NB4 (cell line): Measurements from ENCODE around the gene TMBIM6.
A peak's percentile ranks its signal among the peaks of the same experiment; 100 is the strongest.

Source experiments
- DNase-seq: peaks from one replicate; pipeline ENCODE4 v3.0.0; 2010; ENCODE audit warnings: low read depth
- H3K4me3 ChIP-seq: one replicate; pipeline ENCODE4 v1.5.1; 2011; ENCODE audit warnings: mild to moderate bottlenecking, low read depth, low read length, moderate library complexity
- CTCF ChIP-seq: IDR thresholded peaks from one replicate; pipeline ENCODE4 v1.5.1; 2012; ENCODE audit warnings: low read depth, low read length
- MYC ChIP-seq: IDR thresholded peaks from 2 replicates; pipeline ENCODE4 v1.6.1; 2011; ENCODE audit warnings: low read depth, low read length
- POLR2A ChIP-seq: IDR thresholded peaks from 2 replicates; pipeline ENCODE4 v1.6.1; 2011; ENCODE audit warnings: mild to moderate bottlenecking; ENCODE audit not compliant: insufficient read length; ENCODE audit errors: extremely low read depth
- TF ChIP-seq, protein P1 (sequence below): IDR thresholded peaks from 2 replicates; pipeline ENCODE4 v1.6.1; 2011; ENCODE audit warnings: low read depth, low read length

The TMBIM6 gene

GRCh38 chr12:49744363-49744885, 3.1 kb downstream of the TMBIM6 start:
- DNase-seq: no peak
- peak overlapping the region; percentile 89 for H3K4me3 ChIP-seq
- TF ChIP-seq, protein P1, sequence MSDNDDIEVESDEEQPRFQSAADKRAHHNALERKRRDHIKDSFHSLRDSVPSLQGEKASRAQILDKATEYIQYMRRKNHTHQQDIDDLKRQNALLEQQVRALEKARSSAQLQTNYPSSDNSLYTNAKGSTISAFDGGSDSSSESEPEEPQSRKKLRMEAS: no peak
- TF ChIP-seq CTCF (no peak), POLR2A (no peak), MYC (no peak)

- DNase-seq: no peak
- TF ChIP-seq CTCF (no peak), POLR2A (no peak), MYC (no peak)
- TF ChIP-seq, protein P1: no peak
- H3K4me3 ChIP-seq: no peak overlapping the region
These were observed 6.9 kb downstream of the TMBIM6 start for GRCh38 chr12:49748306-49748705.

- TF ChIP-seq POLR2A (no peak), CTCF (no peak), MYC (no peak)
- TF ChIP-seq, protein P1: no peak
These were observed 7.4 kb downstream of the TMBIM6 start for GRCh38 chr12:49748800-49749199.

GRCh38 chr12:49750027-49750995, 9.0 kb downstream of the TMBIM6 start:
- H3K4me3 ChIP-seq: peak overlapping the region; percentile 1
- DNase-seq: peak; percentile 86
- TF ChIP-seq, protein P1: peak; percentile 29; the same call in 1 of the 2 replicates
- TF ChIP-seq POLR2A (no peak), MYC (0 out of 2 replicates have a peak, but pooled peaks have one; percentile 13), CTCF (no peak)

More at GRCh38 chr12:49748800-49749199, 7.4 kb downstream of the TMBIM6 start:
- H3K4me3 ChIP-seq: no peak overlapping the region
- no peak for DNase-seq

DNA sequence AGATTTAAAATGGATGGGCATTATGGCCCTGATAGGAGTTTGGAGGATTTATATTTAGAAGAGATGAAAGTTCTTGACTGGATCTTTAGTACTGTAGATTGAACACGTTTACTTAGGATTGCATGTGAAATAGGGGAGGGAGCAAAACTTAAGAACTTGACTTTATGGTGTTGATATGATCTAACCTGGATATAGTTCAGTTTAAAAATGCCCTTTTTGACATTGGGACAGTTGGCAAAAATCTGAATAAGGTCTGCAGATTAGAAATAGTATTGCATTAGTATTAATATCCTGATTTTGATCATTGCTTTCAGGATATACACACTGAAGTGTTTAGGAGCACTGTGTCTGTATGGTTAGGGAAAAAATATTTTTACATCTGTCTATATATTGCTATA, 9.6 kb downstream of the TMBIM6 start:
- no peak for TF ChIP-seq POLR2A
- TF ChIP-seq, protein P1: no peak
- no peak for TF ChIP-seq MYC
- no peak for TF ChIP-seq CTCF
- no peak for DNase-seq
- H3K4me3 ChIP-seq: no peak overlapping the region
